ENCODE measurements around the gene THUMPD3. TPM values are rescaled to one million over a fixed set of nuclear protein-coding genes. Genes with fewer than 3 reads are reported as not detected.

THUMPD3 gene
- total and polyA plus RNA-seq, 9 of the 15 experiments (the other 6 are each of a cell fraction or from before 2014, with no cell fraction given): 58.3 to 132 (median 113) TPM

GRCh38 chr3:9402410-9403228, 39.8 kb downstream of the THUMPD3 start (continued):
- TF ChIP-seq SIRT6 (IDR thresholded peaks at IDR 0.05; ENCODE audit: low read depth, low read length): no peak
- TF ChIP-seq SMARCA5 (IDR thresholded peaks at IDR 0.05): peak; percentile 22; the same call in 1 of the 2 replicates
- TF ChIP-seq BRCA1 (IDR thresholded peaks at IDR 0.05): no peak
- no peak for TF ChIP-seq BRCA1 (CRISPR knock-in tag; IDR thresholded peaks at IDR 0.05)
- TF ChIP-seq ETS1 (conservative IDR thresholded peaks at IDR 0.05; ENCODE audit: control insufficient read depth, low read depth, low read length): no peak
- no peak for TF ChIP-seq FOXP1 (CRISPR knock-in tag; IDR thresholded peaks at IDR 0.05)
- no peak for TF ChIP-seq HSF4 (CRISPR knock-in tag; IDR thresholded peaks at IDR 0.05; ENCODE audit: borderline replicate concordance)
- no peak for TF ChIP-seq GTF2B (IDR thresholded peaks at IDR 0.05; ENCODE audit: extremely low read depth, insufficient read length)
- TF ChIP-seq ZFP1 (CRISPR knock-in tag; IDR thresholded peaks at IDR 0.05): no peak
- no peak for TF ChIP-seq SPI1 (IDR thresholded peaks at IDR 0.05; ENCODE audit: borderline replicate concordance, low read depth, low read length)
- TF ChIP-seq XRCC3 (IDR thresholded peaks at IDR 0.05): no peak
- no peak for TF ChIP-seq NELFE (IDR thresholded peaks at IDR 0.05; ENCODE audit: insufficient read depth, insufficient read length)
- peak; percentile 53 for TF ChIP-seq CHD2 (IDR thresholded peaks at IDR 0.05; ENCODE audit: low read depth, low read length)
- no peak for TF ChIP-seq HDAC6 (IDR thresholded peaks at IDR 0.05; ENCODE audit: low read depth, low read length)
- no peak for TF ChIP-seq KLF16 (IDR thresholded peaks at IDR 0.05)
- TF ChIP-seq ZFP36 (IDR thresholded peaks at IDR 0.05; ENCODE audit: low read depth, low read length, partially characterized antibody): peak; percentile 77
- peak; percentile 44; the same call in 1 of the 2 replicates for TF ChIP-seq KAT7 (CRISPR knock-in tag; IDR thresholded peaks at IDR 0.05; ENCODE audit: borderline replicate concordance)
- no peak for TF ChIP-seq FUS (optimal IDR thresholded peaks at IDR 0.05; ENCODE audit: low read depth, low read length)
- TF ChIP-seq EGR1 (conservative IDR thresholded peaks at IDR 0.05): no peak
- peak; percentile 39; the same call in 1 of the 2 replicates for TF ChIP-seq EP400 (IDR thresholded peaks at IDR 0.05)
- peak; percentile 50 for TF ChIP-seq CREM (IDR thresholded peaks at IDR 0.05; ENCODE audit: low read depth)
- peak; percentile 61 for TF ChIP-seq SMAD1 (IDR thresholded peaks at IDR 0.05; ENCODE audit: low read depth, low read length, partially characterized antibody)
- no peak for TF ChIP-seq ZNF311 (CRISPR knock-in tag; IDR thresholded peaks at IDR 0.05)
- no peak for TF ChIP-seq ZFPM2 (CRISPR knock-in tag; IDR thresholded peaks at IDR 0.05)
- peak; percentile 44; the same call in 1 of the 2 replicates for TF ChIP-seq CTBP1 (IDR thresholded peaks at IDR 0.05; ENCODE audit: borderline replicate concordance)
- peak; percentile 66 for TF ChIP-seq NCOR1 (IDR thresholded peaks at IDR 0.05)
- TF ChIP-seq YY1 (IDR thresholded peaks at IDR 0.05; ENCODE audit: borderline replicate concordance in 1 of 3, control insufficient read depth in 1 of 3, extremely low read depth in 1 of 3, insufficient read depth in 3 of 3, insufficient read length in 1 of 3, insufficient replicate concordance in 2 of 3, low read depth in 1 of 3, low read length in 2 of 3): peak in 2 of 3 experiments; percentile 32 to 86
- TF ChIP-seq HINFP (tag; conservative IDR thresholded peaks at IDR 0.05; ENCODE audit: low read depth): no peak
